Adipocyte (in vitro differentiated cells): ENCODE measurements around the gene PANK1.

Source experiments
- DNase-seq: peaks from one replicate; pipeline ENCODE4 v3.0.0-alpha.2; 2015; ENCODE audit warnings: low read depth
- H3K27me3 ChIP-seq: replicated peaks from 2 replicates; pipeline ENCODE4 v1.7.0; 2013; ENCODE audit warnings: mild to moderate bottlenecking, low read length, moderate library complexity; ENCODE audit not compliant: control insufficient read depth, insufficient read depth
- H3K36me3 ChIP-seq: 2 replicates; pipeline ENCODE4 v1.7.0; 2013; ENCODE audit warnings: low read length, mild to moderate bottlenecking, moderate library complexity; ENCODE audit not compliant: control insufficient read depth, insufficient read depth, severe bottlenecking
- H3K4me1 ChIP-seq: 2 replicates; pipeline ENCODE4 v1.7.0; 2013; ENCODE audit warnings: mild to moderate bottlenecking, low read length, moderate library complexity; ENCODE audit not compliant: control insufficient read depth, insufficient read depth
- H3K4me3 ChIP-seq: 2 replicates; pipeline ENCODE4 v1.7.0; 2013; ENCODE audit warnings: mild to moderate bottlenecking, low read length, moderate library complexity
- H3K9ac ChIP-seq: 2 replicates; pipeline ENCODE4 v1.7.0; 2013; ENCODE audit warnings: mild to moderate bottlenecking, low read length, moderate library complexity
- H3K9me3 ChIP-seq: 2 replicates; pipeline ENCODE4 v1.7.0; 2013; ENCODE audit warnings: mild to moderate bottlenecking, low read length, moderate library complexity; ENCODE audit not compliant: control insufficient read depth

PANK1 gene

GRCh38 chr10:89615112-89615511 is 29.9 kb downstream of the PANK1 start:
- no peak for DNase-seq
- Histone ChIP-seq H3K4me1 (peaks cover 3% of the 10 kb centered on the region), H3K4me3 (no peak overlapping the region), H3K9ac (no peak overlapping the region), H3K36me3 (peaks cover 12% of the 10 kb centered on the region), H3K27me3 (no peaks in the 10 kb centered on the region), H3K9me3 (no peaks in the 10 kb centered on the region)

DNA sequence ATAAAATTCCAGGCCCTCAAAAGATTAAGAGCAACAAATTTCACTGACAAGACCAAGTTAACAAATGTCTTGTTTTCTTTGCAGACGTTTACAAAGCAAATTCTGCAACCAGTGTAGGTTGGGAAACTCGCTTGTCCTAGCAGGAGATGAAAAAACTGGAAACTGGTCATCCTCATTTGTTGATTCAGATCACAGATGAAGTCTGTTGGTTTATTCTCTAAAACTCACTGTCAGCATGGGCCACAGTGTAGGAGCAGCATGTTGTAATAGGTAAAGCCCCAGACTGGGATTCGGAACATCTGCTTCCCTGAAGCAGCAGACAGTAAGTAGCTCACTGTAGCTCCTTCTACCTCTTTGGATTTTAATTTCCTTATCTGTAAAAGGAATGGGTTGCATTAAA is 31.5 kb downstream of the PANK1 start:
- DNase-seq = no peak
- peaks cover 3% of the 10 kb centered on the region for H3K4me1 ChIP-seq
- H3K36me3 ChIP-seq = peaks cover 19% of the 10 kb centered on the region
- H3K9ac ChIP-seq = no peak overlapping the region
- no peaks in the 10 kb centered on the region for H3K27me3 ChIP-seq
- no peaks in the 10 kb centered on the region for H3K9me3 ChIP-seq
- no peak overlapping the region for H3K4me3 ChIP-seq

DNA sequence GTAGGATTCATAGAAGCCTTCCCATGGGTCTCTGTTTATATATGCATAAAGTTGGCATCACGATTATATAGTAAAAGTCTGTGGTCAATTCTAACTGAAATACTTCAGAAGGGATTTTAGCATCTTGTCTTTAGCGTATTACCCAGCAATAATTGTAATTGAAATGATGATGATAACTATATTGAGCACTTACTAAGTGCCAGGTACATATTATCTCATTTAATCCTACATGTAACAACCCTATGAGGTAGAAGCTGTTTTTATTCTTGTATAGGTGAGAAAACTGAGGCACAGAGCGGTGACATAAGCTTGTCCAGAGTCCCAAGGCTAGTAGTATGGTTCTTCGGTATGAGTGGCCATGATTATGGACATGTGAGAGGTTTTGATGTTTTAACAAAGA is 33.8 kb downstream of the PANK1 start:
- Histone ChIP-seq H3K9me3 (no peaks in the 10 kb centered on the region), H3K4me1 (peaks cover 3% of the 10 kb centered on the region), H3K4me3 (no peak overlapping the region), H3K27me3 (no peaks in the 10 kb centered on the region), H3K9ac (no peak overlapping the region), H3K36me3 (peaks cover 20% of the 10 kb centered on the region)
- no peak for DNase-seq

DNA sequence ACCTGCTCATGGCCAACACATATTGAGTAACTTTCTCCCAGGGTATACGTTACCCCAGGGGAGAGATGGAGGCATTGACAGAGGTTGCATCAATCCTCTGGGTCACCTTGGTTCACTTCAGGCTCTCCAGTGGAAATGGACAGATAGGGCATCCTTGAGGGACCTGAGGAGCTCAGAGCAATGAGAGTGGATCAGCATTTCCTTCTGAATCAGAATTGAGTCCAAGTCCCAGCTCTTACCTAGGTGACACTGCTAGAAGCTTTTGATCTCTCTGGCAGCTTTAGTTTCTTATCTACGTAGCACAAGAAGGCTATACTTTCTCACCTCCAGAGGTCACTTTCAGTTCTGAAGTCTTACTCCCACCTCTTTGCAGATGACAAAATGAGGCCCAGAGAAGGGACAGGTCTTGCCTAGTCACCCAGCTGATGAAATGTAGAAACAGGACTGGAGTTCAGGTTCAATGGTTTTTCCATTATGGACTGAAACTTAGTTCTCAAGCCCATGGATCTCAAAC is 35.2 kb downstream of the PANK1 start:
- Histone ChIP-seq H3K4me1 (peaks cover 3% of the 10 kb centered on the region), H3K9ac (no peak overlapping the region), H3K9me3 (no peaks in the 10 kb centered on the region), H3K4me3 (no peak overlapping the region), H3K27me3 (no peaks in the 10 kb centered on the region), H3K36me3 (peaks cover 22% of the 10 kb centered on the region)
- DNase-seq = no peak

- no peak for DNase-seq
- Histone ChIP-seq H3K4me3 (no peak overlapping the region), H3K9me3 (no peaks in the 10 kb centered on the region), H3K36me3 (peaks cover 6% of the 10 kb centered on the region), H3K27me3 (no peaks in the 10 kb centered on the region), H3K4me1 (no peaks in the 10 kb centered on the region), H3K9ac (no peak overlapping the region)
Measured at GRCh38 chr10:89604200-89604599, 40.8 kb downstream of the PANK1 start.

GRCh38 chr10:89602919-89603318 is 42.1 kb downstream of the PANK1 start:
- Histone ChIP-seq H3K9ac (no peak overlapping the region), H3K36me3 (peaks cover 17% of the 10 kb centered on the region), H3K4me3 (no peak overlapping the region), H3K4me1 (no peaks in the 10 kb centered on the region), H3K9me3 (no peaks in the 10 kb centered on the region), H3K27me3 (no peaks in the 10 kb centered on the region)
- DNase-seq = no peak

- DNase-seq = no peak
- Histone ChIP-seq H3K9me3 (no peaks in the 10 kb centered on the region), H3K36me3 (peaks cover 23% of the 10 kb centered on the region), H3K4me1 (peaks cover 3% of the 10 kb centered on the region), H3K27me3 (no peaks in the 10 kb centered on the region), H3K9ac (no peak overlapping the region), H3K4me3 (no peak overlapping the region)
Measured at GRCh38 chr10:89601728-89602361, 43.2 kb downstream of the PANK1 start.

GRCh38 chr10:89600041-89600440 is 45.0 kb downstream of the PANK1 start:
- no peaks in the 10 kb centered on the region for H3K9me3 ChIP-seq
- no peak overlapping the region for H3K9ac ChIP-seq
- no peaks in the 10 kb centered on the region for H3K27me3 ChIP-seq
- peaks cover 7% of the 10 kb centered on the region for H3K4me1 ChIP-seq
- no peak for DNase-seq
- no peak overlapping the region for H3K4me3 ChIP-seq
- H3K36me3 ChIP-seq = peaks cover 20% of the 10 kb centered on the region

DNA sequence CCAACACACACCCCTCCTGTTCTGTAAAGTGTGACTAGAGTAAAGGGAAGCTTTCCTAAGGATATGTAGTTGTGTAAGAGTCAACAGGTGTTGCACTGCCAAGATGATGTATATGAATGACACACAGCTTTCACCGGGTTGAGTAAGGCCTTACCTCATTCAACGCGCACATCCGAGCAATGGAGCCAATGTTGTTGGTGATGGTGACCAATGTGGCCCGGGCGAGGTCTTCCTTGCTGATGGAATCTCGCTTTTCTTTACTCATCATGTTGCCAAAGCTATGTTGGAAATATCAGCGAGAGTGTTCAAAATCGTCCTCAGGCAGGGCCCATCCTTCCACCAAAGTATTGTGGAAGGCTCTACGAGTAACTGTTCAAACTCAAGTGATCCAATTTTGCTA is 52.0 kb downstream of the PANK1 start:
- Histone ChIP-seq H3K4me1 (peaks cover 39% of the 10 kb centered on the region), H3K27me3 (no peaks in the 10 kb centered on the region), H3K36me3 (peaks cover 14% of the 10 kb centered on the region), H3K9me3 (no peaks in the 10 kb centered on the region), H3K4me3 (no peak overlapping the region), H3K9ac (no peak overlapping the region)
- no peak for DNase-seq

DNA sequence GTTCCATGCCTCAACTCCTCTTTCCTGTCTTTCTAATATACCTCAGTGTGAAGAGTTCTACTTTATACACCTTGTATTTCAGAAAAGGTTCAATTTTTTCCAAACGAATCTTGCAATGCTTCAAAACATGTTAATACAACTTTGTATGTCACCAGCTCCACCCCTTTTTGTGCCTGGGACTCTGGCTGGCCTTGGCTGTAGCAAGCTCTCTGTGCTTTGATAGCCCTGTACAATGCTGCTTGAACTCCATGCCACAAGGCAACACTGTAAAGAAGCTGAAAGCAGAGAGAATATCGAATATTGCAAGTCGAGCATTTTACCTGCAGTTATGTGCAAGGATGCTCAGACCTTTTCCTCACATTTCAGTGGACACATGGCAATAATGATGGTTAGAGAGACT is 52.5 kb downstream of the PANK1 start:
- Histone ChIP-seq H3K9ac (peak overlapping the region; percentile 66), H3K36me3 (peaks cover 10% of the 10 kb centered on the region), H3K27me3 (no peaks in the 10 kb centered on the region), H3K9me3 (no peaks in the 10 kb centered on the region), H3K4me1 (peaks cover 39% of the 10 kb centered on the region), H3K4me3 (no peak overlapping the region)
- DNase-seq = no peak

GRCh38 chr10:89591796-89592271 is 53.2 kb downstream of the PANK1 start:
- Histone ChIP-seq H3K27me3 (no peaks in the 10 kb centered on the region), H3K9ac (peak overlapping the region; percentile 66), H3K4me1 (peaks cover 36% of the 10 kb centered on the region), H3K36me3 (peaks cover 7% of the 10 kb centered on the region), H3K4me3 (peak overlapping the region; percentile 34), H3K9me3 (no peaks in the 10 kb centered on the region)
- peak; percentile 59 for DNase-seq
